NCI-H1436 (cell line): ENCODE measurements around the gene GLT6D1.
"Not testable (repeated sequence)": the region's sequence is repeated elsewhere in the genome, so short reads cannot be mapped to it uniquely, and the experiment has no call there.

Experiments
- DNase-seq: peaks from one replicate; lab custom pipeline; 2025; lab: John Stamatoyannopoulos, UW

GLT6D1 gene, protein sequence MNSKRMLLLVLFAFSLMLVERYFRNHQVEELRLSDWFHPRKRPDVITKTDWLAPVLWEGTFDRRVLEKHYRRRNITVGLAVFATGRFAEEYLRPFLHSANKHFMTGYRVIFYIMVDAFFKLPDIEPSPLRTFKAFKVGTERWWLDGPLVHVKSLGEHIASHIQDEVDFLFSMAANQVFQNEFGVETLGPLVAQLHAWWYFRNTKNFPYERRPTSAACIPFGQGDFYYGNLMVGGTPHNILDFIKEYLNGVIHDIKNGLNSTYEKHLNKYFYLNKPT

DNA sequence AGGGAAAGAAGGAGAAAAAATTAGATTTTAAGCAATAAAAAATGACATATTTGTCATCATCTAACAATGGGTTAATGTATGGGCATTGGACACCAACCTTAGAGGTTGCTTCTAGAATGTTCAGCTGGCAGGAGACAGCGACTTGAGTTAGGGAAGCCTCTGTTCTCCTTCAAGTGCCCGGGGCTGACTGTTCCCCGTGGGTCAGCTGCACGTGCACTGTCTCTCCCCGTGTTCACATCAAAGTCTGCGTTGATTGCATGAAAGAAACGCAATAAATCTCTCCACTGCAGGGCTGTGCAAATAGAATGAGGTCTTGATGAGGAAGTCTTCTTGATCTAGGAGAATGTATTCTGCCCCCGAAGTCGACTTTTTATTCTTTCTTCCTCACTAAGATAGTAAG is at the start of gene GLT6D1:
Gene GLT6D1, minus strand, starts transcription at position 345 of the 400 bp plus-strand sequence. CDS start 353 bp downstream, outside the sequence.
- DNase-seq = no peak

- no peak for DNase-seq
These were observed 49.7 kb upstream of the GLT6D1 start for GRCh38 chr9:135689011-135689410.

DNA sequence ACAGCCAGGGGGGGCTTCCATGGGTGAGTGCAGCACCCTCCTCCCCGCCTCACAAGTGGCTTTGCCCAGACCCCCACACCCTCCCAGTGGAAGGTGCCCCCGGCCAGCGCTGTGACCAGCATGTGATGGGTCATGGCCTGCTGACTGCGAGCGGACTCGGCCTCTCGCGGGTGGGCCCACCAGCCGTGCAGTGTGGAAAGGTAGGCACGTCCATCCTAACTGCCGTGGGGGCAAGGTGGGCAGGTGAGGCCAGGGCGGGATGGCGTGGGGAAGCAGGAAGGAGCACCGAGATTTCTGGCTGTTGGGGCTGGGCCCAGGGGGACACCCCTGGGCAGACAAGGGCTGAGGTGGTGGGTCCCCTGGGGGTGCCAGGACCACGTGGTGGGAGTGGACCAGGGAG is 47.9 kb upstream of the GLT6D1 start:
- DNase-seq = no peak

- no peak for DNase-seq
These were observed 45.4 kb upstream of the GLT6D1 start for GRCh38 chr9:135684691-135685090.

GRCh38 chr9:135683401-135684034 is 44.2 kb upstream of the GLT6D1 start:
- DNase-seq = no peak

DNA sequence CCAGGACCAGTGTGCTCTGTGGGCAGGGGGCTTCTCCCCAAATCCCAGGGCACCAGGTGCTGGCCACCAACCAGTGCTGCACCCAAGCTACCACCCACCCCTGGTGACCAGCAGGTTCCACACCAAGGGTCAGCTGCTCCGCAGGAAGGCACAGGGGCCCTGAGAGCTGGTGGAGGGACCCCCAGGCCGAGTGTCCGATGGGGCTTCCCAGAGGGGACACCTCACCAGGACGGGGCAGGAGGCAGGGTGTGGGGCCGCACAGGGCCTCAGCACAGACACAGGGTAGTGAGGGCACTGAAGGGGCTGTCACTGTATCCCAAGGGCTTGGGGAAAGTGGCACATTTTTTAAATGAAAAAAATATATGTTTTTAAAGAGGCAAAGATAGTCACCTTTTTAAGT is 41.8 kb upstream of the GLT6D1 start:
- no peak for DNase-seq

DNA sequence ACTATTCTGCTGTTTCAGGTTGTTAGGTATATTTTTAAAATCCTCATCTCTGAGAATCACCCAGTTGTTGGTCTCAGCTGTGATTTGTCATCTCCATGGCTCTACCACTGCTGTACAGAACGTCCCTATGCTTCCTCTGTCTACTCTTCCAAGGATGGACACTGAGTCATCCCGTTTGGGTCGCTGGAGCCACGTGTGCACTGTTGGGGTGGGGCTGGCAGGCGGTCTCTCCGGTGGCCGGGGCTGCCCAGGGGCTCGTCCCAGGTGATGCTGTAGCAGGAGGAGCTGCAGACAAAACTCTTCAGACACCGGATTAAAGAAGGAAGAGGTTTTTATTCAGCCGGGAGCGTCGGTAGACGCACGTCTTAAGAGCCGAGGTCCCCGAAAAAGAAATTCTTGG is 40.7 kb upstream of the GLT6D1 start:
- no peak for DNase-seq

DNA sequence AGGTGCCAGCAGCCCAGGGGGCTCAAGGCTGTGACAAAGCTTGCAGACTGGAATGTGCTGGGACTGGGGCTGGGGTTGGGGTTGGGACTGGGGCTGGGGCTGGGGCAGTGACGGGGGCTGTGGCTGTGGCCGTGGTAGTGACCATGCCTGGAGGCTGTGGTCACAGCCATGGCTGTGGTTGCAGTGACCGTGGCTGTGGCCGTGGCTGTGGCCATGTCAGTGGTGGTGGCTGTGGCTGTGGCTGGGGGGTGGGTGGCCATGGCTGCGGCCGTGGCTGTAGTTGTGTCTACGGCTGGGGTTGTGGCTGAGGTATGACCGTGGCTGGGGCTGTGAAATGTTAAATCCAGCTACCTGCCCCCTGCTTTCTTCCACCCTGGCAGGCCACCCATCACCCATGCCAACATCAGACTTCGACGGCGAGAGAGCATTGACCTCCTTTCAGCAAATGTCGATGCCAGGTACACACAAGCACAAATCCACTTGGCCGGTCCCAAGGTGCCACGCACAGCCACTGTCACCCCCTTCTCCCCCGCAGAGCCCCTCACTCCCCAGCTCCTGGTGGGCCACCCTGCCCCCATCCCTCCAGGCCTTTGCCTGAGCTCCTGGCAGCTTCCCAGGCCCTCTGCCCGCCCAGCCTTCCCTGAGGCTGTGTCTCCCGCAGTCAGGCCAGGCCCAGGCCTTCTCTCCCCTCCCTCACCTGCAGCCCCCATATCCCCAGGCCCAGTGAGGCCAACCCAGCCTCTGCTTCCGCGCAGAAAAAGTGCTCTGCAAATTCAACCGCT is 39.1 kb upstream of the GLT6D1 start:
- DNase-seq = no peak

DNA sequence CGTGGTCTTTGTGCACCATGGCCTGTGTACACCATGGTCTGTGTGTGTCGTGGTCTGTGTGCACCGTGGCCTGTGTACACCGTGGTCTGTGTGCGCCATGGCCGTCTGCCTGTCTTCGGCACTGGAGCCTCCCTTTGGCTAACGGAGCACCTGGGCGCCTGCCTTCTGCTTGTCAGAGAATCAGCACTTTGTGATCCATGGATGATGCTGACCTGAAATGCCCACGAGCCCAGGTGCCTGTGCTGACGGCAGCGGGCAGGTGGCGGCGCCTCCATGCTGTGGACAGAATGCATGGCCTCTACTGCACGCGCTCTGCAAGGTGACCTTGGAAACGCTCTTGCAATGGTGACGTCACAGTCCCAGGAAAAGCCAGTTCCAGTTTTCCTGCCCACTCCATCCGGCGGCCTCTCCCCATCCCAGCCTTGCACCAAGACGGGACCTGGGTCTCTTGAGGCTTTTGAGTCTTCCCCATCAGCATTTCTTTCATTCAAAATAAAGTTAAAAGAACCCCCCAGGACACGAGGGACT is 38.4 kb upstream of the GLT6D1 start:
- no peak for DNase-seq

GRCh38 chr9:135676891-135677290 is 37.6 kb upstream of the GLT6D1 start:
- DNase-seq = no peak

GRCh38 chr9:135674977-135675376 is 35.6 kb upstream of the GLT6D1 start:
- DNase-seq = no peak

DNA sequence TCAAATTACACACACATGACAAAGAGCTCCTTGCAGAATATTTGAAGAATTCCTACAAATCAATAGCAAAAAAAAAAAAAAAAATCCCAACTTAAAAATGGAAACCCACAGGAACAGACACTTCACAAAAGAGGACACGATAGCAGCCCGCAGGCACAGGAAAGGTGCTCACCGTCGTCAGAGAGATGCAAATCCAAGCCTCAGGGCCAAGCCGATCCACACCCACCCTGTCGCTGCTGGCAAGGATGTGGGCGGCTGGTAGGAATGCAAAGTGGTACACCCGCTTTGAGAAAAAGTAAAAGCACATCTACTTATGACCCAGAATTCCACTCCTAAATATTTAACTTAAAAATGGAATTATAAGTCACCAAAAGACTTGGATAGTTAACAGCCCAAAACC is 34.6 kb upstream of the GLT6D1 start:
- DNase-seq = no peak

GRCh38 chr9:135672786-135673185 is 33.4 kb upstream of the GLT6D1 start:
- not testable (repeated sequence) for DNase-seq

DNA sequence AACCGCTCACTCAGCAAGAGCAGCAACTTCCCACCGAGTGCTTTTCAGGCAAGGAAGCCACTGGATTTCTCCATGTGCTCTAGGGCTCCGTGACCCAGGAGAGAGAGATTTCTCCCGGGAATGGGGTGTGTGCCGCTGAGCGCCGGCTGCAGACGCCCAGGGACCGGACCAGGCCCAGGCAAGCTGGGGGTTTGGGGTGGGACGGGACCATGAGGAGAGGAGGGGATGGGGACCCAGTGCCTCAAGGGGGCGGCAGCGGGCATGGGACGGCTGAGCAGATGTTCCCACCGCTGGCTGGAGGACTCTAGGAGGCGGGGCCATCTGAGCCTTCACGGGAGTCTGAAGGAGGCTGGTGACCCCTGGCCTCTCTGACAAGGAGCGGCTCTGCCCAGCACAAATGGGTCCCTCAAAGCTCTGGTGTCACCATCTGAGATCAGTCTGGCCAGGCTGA is 32.3 kb upstream of the GLT6D1 start:
- no peak for DNase-seq

- no peak for DNase-seq
These were observed 31.6 kb upstream of the GLT6D1 start for GRCh38 chr9:135670721-135671590.

GRCh38 chr9:135669616-135670285 is 30.4 kb upstream of the GLT6D1 start:
- no peak for DNase-seq

GRCh38 chr9:135669018-135669417 is 29.7 kb upstream of the GLT6D1 start:
- not testable (repeated sequence) for DNase-seq

DNA sequence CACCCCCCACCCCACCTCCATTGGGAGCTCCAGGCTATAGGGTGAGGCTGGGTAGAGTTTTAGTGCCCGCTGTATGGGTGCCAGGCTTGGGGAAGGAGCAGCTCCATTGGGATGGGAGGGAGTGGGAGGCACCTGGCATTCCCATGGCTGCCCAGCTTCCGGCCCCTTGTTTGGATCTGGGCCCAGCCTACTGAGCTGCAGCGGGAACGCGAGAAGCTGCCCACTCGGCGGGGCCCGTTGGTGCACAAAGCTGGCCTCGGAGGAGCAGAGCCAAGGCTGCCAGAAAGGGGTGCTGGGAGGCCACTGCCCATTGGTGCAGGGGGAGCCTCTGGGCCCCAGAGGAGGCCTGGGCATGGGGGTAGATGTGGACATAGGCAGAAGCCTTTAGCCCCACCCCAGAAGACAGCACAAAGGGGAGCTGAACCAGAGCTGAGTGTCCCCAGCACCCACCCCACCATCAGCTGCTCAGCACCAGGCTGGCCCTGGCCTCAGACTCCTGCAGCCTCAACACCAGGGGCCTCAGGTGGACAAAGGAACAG is 28.2 kb upstream of the GLT6D1 start:
- DNase-seq = no peak

- no peak for DNase-seq
These were observed 27.5 kb upstream of the GLT6D1 start for GRCh38 chr9:135666534-135667462.

- no peak for DNase-seq
These were observed 26.5 kb upstream of the GLT6D1 start for GRCh38 chr9:135665795-135666189.
